Stimulated activated naive CD4-positive, alpha-beta T cell (primary cell): Measurements from ENCODE around the gene MESP1.
A peak's percentile ranks its signal among the peaks of the same experiment; 100 is the strongest.
"Not testable (repeated sequence)": the region's sequence is repeated elsewhere in the genome, so short reads cannot be mapped to it uniquely, and the experiment has no call there.

Experiments used
- DNase-seq, 6 experiments: peaks; one replicate each; lab custom pipeline; 2025; lab: John Stamatoyannopoulos, UW

Gene MESP1

GRCh38 chr15:89750560-89751542, at the start of gene MESP1:
TSS of gene MESP1 (minus strand) at chr15:89751249. CDS start at chr15:89751231, 18 bp downstream.
- DNase-seq, result peak; percentile 59 to 85 (median 78)

DNA sequence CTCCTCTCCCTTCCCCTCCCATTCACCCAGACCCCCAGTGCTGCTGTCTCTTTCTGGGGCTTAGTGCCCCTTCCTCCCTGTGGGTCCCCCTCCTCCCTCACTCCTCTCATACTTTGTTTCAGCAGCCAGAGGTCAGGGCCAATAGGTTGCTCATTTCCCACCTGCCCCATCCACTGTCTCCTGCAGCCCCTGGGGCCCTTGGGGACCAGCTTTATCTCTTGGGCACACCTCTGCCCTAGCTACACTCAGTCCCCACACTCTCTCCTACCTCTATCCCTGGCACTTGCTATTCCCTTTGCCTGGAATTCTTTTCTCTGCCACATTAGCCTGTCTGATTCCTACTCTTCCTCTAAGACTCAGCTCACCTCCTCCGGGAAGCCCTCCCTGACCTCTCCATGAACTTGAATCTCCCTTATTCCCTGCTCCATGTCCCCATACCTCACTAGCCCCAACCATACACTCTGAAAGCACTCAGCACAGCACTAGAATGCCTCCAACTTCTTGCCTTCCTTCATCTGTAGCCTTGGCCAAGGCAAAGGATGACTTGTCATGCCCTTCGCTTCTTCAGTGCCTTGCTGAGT, 49.0 kb upstream of the MESP1 start:
- no peak for DNase-seq

- DNase-seq, result no peak
Measured at GRCh38 chr15:89799011-89799911, 48.2 kb upstream of the MESP1 start.

- DNase-seq, result no peak
Measured at GRCh38 chr15:89797678-89798201, 46.7 kb upstream of the MESP1 start.

GRCh38 chr15:89795996-89796395, 44.9 kb upstream of the MESP1 start:
- no peak for DNase-seq

DNA sequence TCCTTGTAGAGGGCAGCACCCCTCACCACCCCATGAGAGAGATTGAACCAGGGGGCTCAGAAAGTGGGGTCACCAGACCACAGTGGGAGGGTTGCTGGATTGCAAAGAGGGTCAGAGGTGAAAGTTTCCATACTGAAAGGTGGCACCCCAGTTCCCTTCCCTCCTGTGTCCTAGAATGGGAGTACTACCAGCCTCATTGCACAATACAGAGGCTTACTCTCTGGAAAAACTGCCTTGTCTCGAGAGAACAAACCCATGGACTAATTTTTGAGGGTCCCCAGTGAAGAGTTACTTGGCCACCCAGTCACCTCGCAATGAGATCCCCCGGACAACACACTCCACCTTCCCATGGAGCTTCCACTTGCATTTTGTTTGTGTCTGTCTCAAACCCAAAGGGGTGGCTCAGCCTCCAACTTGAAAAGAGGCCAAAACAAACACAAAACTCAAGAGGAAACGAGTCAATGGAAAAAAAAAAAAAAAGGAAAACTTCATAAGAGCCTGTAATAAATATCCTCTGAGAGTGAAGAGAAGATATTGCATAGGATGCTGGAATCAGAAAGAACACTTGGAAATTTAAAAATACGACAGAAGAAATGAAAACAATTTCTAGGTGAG, 43.7 kb upstream of the MESP1 start:
- no peak for DNase-seq

DNA sequence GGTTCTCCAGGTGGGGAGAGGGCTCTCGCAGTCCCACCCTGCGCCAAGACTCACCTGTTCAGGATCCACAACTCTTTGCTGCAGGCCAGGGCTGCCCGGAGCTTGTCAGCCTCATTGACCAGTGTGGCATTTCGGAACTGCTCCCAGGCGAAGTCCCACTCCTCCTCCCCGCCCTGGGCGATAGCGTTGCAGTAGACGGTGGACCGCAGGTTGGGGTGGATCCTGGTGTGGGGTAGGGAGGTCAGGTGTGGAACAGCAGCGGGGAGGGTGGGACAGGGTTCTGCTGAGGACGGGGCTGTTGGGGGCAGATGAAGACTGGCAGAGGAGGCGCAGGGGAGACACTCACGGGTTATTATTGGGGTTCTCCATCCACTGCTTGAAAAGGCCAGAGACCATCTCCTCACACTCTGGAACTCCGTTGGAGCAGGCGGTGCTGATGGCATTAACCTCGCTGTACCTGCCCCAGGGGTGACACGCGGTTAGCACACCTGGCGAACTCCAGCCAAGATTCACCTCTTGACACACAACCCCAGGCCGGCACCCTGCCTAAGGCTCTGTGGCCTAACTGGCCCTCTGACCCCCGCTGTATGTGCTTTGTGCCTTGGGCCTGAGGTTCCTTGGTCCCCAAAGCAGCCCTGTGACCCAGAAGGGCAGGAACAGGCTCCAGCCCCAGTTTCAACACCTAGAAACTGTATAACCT, 41.2 kb upstream of the MESP1 start:
- DNase-seq, result no peak

DNA sequence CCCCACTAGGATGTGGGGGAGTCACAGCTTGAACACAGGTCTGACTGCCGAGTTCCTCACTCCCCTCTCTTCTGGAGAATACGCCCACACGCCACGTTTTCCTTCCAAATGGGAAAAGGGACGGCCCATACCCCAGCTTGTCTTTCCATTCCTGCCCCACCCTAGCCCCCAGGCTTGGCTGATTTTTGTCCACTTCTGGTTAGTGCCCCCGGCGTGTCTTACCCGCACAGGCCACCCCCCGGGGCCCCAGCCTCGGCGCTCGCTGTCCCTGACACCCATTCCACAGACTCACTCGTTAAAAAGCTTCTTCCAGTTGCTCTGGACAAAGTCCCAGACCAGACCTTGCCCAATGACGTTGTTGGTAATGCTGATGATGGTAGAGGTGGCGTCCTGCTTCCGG, 39.6 kb upstream of the MESP1 start:
- DNase-seq, result no peak

DNA sequence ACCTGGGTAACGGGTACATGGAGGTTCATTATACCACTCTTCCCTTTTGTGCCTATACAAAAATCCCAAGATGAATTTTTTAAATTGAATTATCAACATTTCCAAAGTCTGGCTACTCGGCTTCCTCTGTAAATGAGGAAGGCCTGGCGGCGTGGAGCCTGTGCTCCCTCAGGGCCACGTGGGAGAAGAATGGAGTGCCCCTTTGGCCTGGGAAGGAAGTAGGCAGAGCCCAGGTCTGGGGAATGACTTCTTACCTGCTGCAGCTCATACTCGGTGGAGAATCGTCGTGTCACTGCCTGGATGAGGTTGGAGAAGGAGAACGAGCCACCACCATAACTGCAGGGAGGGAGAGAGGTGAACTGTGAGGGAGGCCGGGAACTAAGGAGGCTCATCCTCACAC, 39.2 kb upstream of the MESP1 start:
- no peak for DNase-seq

DNA sequence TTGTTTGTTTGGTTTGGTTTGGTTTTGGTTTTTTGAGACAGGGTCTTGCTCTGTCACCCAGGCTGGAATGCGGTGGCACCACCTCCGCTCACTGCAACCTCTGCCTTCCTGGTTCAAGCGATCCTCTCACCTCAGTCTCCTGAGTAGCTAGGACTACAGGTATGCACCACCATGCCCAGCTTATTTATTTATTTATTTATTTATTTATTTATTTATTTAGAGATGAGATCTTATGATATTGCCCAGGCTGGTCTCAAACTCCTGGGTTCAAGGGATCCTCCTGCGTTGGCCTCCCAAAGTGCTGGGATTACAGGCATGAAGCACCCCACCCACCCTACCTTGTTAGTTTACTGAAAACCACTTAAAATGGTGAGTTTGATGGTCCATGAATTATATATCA, 37.5 kb upstream of the MESP1 start:
- DNase-seq, result not testable (repeated sequence)

DNA sequence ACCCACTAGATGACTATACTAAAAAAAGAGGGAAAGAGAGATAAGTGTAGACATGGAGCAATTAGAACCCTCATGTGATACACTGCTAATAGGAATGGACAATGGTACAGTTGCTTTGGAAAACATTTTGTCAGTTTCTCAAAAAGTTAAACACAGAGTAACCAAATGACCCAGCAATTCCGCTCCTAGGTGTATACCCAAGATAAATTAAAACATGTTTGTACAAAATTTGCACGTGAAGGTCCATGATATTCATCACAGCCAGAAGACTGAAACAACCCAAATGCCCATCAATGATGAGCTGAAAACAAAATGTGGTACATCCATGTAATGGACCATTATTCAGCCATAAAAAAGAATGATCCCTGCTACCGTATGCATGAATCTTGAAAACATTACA, 36.9 kb upstream of the MESP1 start:
- no peak for DNase-seq

DNA sequence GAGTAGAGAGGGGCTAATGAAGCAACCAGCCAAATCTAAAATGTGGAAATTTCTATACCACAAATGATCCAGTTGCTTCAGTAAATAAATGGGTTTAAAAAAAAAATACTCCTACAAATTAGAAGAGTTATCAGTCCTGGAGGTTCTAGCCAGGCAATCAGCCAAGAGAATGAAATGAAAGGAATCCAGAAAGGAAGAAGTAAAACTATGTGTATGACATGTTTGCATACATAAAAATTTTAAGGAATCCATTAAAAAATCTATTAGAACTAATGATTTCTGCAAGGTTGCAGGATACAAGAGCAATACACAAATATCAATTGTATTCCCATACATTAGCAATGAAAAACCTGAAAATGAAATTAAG, 34.7 kb upstream of the MESP1 start:
- DNase-seq, result no peak

DNA sequence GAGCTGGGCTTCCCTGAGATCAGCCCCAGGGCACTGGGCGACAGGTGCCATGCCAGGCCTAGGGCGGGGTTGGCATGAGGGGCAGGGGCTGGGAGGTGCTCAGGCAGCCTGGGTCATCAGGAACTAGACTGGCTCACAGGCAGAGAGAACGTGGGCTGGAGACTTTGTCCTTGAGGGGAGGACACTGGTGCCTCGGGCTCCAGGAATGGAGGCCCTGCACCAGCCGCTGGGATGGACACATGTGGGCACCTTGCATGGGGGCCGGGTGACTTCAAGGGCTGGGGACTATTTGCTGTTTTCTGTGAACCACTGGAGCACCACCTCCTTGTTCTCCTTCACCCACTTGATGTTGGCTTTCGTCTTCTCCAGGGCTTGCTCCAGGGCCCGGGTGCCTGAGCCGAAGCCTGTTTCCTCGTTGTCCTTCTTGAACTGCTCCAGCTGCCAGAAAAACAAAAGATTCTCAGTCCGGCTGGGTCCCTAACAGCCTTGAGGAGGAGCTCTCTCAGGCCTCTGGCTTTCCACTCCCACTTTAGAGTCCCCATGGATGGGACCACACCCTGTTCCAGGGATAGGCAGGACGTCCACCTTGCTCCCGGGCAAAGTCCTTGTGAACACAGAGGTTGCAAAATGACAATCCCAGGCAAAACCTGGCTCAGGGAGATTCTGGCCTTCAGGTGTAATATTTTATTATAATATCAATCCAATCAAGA, 34.2 kb upstream of the MESP1 start:
- DNase-seq, result no peak

DNA sequence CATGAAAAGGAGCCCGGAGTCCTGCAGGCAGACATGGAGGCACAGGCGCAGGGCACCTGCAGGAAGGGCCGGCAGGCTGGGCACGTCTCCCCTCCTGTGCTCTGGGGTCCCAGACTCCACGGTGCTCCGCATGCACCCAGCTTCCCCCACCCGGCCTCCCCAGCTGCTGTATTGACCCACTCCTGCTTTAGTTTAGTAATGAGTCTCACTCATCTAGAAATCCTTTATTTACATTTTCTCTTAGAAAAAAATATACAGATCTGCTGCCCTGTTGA, 33.6 kb upstream of the MESP1 start:
- DNase-seq, result no peak

GRCh38 chr15:89783861-89784685, 33.0 kb upstream of the MESP1 start:
- no peak for DNase-seq

DNA sequence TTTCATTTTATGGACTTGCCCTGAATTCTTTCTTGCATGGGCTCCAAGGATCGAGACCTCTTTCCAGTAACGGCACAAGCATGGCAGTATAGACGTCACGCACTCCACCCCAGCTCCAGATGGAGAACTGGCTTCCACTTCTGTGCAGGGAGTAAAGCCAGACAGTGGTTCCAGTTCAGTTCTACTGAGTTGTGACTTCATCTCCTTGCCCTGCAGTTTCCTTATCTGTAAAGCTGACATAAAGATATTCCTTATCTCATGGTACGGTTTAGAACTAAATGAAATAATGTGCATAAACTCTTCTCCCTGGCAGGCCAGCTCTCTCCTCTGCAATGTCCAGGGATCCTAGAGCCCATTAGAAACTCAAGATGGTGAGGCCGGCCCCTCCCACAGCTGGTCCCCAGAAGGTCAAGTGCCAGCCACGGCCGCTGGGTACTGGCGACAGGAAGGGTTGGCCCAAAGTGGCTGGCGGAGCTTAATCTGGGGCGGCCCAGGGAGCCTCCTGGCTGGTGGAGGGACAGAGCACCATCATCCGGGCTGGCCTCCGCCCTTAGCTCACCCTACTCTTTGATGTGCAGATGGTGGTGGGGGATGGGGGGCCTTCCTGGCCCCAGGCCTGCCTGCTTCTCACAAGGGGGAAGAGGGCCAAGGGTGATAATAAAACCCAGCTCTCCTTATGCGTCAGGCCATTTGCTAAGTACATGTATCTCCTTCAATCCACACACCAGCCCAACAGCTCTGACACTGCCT, 32.2 kb upstream of the MESP1 start:
- no peak for DNase-seq

DNA sequence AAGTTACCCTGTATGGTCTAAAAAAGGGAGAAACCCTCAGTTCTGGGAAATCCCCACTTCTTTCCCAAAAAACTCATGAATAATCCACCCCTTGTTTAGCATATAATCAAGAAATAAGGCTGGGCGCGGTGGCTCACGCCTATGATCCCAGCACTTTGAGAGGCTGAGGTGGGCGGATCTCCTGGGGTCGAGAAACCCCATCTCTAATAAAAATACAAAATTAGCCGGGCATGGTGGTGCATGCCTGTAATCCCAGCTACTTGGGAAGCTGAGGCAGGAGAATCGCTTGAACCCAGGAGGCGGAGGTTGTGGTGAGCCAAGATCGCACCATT, 31.5 kb upstream of the MESP1 start:
- DNase-seq, result not testable (repeated sequence)

GRCh38 chr15:89781891-89782618, 31.0 kb upstream of the MESP1 start:
- no peak for DNase-seq

DNA sequence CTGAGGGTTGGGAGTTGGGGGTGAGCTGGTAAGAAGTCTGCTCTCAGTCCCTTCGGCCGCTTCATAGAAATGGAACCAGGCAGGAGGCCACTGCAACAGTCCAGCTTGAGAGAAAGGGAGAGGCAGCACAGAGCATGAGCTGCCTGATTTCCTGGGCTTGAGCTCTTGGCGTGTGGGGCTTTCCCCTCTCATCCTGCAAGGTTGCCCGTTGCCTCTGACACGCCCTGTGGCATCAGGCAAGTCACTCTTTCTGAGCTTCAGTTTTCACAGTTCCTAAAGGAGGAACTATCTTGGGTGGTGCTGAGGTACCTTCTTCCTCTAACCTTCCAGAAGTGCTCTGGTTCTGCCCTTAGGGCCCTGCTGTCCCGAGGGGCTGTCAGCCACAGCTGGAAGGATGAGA, 30.0 kb upstream of the MESP1 start:
- no peak for DNase-seq
